HG03064 (cell line): Measurements from ENCODE around the gene EHMT1.
"Not testable (repeated sequence)": the region's sequence is repeated elsewhere in the genome, so short reads cannot be mapped to it uniquely, and the experiment has no call there.

Source experiments
- ATAC-seq: cut with Tn5 transposase; IDR thresholded peaks from one replicate; pipeline ENCODE4 v1.9.1; 2021; ENCODE audit warnings: low read depth; ENCODE audit not compliant: unreplicated experiment

Gene EHMT1

DNA sequence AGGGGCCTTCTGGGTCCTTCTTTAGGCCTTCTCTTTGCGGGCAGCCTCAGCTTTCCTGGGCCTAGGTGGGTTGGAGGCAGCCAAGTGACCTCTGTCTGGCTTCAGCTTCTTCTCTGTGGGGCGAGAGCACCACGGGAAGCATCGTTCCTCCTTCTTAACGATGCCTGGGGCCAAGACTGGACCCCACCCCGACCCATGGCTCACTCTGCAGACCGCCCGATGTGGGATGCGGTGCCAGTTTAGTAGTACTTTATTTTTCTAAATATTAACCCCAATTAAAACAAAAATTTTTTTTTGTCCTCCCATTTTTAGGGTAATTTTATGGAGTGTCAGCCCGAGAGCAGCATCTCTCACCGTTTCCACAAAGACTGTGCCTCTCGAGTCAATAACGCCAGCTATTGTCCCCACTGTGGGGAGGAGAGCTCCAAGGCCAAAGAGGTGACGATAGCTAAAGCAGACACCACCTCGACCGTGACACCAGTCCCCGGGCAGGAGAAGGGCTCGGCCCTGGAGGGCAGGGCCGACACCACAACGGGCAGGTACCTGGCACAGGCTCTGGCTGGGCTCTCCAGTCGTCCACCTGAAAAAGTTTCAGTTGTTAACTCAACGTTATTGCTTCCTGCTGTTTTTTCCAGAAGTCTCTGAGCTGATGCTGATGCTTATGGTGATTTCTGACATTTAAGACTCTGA is 157.6 kb downstream of the EHMT1 start:
- no peak for ATAC-seq

DNA sequence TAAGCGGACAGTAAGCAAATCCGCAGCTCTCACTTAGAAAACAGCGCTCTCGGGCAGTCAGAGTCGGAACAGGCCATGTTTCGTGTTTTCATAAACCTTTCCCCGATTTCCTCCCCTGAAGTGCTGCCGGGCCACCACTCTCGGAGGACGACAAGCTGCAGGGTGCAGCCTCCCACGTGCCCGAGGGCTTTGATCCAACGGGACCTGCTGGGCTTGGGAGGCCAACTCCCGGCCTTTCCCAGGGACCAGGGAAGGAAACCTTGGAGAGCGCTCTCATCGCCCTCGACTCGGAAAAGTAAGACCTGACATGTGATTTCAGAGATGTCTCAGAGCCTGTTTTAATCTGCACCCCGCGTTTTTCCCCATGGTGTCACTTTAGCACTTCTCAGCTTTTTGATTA is 159.0 kb downstream of the EHMT1 start:
- no peak for ATAC-seq

DNA sequence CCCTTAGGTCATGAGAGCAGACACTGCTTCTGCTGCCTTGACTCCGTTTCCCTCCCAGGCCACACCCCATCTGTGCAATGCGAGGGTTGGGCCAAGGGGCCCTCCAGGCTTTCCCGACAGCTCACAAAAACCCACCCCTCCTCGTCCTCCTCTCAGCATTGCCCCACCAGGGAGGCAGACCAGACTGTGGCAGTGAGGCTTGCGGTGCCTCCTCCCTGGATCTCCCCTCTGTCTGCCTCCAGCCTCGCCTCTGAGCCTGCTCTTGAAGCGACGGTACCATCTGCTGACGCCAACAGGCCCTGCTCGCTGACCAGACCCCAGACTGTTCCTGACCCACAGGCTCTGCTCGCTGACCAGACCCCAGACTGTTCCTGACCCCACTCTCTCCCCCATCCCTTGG is 159.5 kb downstream of the EHMT1 start:
- ATAC-seq = no peak

DNA sequence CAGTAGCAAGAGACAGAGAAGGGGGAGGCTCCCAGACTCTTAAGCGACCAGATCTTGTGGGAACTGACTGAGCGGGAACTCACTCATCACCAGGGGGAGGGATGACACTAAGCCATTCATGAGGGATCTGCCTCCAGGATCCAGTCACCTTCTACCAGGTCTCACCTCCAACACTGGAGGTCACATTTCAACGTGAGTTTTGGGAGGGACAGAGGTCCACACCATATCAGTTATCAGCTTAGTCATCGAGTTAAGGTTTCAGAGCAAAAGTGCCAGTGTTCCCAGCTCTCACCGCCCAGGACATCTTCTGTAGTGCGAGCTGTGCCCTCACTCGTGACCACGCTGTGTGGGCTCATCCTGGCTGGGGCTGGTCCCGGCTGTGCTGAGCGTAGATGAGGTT is 160.1 kb downstream of the EHMT1 start:
- no peak for ATAC-seq

DNA sequence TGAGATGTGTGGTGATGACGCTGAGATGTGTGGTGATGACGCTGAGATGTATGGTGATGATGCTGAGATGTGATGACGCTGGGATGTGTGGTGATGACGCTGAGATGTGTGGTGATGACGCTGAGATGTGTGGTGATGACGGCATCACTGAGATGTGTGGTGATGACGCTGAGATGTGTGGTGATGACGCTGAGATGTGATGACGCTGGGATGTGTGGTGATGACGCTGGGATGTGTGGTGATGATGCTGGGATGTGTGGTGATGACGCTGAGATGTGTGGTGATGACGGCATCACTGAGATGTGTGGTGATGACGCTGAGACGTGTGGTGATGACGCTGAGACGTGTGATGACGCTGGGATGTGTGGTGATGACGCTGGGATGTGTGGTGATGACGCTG is 161.2 kb downstream of the EHMT1 start:
- not testable (repeated sequence) for ATAC-seq

GRCh38 chr9:137781906-137782585 is 163.2 kb downstream of the EHMT1 start:
- ATAC-seq = no peak

GRCh38 chr9:137783521-137783920 is 164.7 kb downstream of the EHMT1 start:
- ATAC-seq = no peak

GRCh38 chr9:137784046-137784445 is 165.2 kb downstream of the EHMT1 start:
- ATAC-seq = no peak

DNA sequence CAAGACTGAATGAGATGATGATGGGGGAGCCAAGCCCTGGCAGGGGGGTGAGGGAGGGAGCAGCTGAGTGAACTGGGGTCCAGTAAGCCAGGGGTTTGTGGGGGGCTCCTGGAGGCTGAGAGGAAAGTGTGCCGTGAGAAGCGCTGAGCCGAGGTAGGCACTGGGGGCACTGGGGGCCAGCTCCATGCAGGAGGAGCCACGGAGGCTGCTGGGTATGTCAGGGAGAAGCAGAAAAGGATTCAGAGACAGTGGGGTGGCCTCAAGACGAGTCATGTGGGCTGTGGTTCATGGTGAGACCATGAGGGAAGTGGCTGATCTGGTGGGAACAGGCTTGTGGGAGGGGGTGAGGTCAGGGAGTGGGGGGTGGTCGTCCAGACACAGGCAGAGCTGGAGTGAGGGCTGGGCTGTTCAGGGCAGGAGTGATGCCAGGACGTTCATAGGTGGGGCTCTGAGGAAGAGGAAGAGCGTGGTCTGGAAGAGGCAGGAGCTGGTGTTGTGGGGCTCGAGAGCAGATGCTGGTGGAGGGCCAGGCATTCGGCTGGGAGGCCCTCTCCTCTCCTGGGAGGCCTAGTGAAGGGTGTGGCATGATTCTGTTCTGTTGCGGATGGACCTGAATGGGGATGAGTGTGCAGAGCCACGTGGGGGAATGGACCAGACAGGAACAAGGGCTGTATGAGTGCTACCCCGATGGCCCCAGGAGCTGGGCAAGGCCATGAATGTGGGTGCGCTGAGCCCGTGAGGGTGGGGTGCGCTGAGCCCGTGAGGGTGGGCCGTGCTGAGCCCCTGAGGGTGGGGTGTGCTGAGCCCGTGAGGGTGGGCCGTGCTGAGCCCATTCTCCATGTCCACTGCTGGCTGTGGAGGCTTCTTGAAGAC is 166.1 kb downstream of the EHMT1 start:
- ATAC-seq = no peak

DNA sequence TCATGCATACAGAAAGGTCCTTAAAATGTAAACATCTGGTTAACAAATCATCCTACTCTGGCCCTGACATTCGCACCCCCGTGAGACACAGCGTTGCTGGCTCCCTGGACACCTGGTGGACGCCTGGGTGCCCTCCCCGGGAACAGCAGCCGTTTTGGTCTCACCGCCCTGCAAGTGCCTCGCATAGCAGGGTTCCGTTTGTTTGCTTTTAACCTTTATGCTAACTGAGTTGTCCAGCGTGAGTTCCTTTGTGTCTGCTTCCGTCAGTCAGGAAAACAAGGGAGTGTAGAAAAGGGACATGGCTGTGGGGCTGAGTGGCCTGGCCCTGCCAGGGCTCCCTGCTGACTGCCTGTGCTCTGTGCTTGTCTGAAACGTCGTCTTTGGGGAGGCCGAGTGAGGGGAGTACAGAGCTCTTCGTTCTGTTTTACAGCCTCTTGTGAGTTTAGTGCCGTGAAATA is 166.9 kb downstream of the EHMT1 start:
- no peak for ATAC-seq

DNA sequence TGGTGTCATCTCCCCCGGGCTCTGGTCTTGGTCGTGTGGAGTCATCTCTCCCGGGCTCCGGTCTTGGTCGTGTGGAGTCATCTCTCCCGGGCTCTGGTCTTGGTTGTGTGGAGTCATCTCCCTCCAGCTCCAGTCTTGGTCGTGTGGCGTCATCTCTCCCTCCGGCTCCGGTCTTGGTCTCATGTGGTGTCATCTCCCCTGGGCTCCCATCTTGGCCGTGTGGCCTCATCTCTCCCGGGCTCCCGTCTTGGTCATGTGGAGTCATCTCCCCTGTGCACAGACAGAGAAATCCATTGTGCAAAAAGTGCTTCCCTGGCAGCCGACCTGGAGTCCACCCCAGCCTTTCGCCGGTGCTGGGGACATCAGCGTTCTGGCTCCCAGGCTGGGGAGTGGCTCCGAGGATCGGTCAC is 167.7 kb downstream of the EHMT1 start:
- ATAC-seq = no peak

DNA sequence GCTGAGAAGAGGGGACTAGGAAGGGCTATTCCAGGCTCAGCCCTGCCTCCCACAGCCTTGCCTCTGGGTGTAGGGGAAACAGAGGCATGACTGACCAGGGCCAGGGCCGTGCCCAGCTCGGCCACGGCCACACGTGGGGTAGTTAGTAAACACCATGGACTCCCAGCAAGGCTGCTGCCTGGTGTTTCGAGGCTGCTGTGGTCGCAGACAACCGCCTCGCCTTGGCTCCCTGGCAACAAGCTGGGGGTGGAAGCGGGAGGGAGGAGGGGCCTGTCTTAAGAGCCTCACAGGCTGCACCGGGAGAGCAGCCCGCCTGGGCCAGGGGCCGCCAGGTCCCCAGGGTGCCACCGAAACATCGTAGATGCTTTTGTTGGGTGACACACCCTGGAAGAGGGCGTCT is 168.6 kb downstream of the EHMT1 start:
- no peak for ATAC-seq

DNA sequence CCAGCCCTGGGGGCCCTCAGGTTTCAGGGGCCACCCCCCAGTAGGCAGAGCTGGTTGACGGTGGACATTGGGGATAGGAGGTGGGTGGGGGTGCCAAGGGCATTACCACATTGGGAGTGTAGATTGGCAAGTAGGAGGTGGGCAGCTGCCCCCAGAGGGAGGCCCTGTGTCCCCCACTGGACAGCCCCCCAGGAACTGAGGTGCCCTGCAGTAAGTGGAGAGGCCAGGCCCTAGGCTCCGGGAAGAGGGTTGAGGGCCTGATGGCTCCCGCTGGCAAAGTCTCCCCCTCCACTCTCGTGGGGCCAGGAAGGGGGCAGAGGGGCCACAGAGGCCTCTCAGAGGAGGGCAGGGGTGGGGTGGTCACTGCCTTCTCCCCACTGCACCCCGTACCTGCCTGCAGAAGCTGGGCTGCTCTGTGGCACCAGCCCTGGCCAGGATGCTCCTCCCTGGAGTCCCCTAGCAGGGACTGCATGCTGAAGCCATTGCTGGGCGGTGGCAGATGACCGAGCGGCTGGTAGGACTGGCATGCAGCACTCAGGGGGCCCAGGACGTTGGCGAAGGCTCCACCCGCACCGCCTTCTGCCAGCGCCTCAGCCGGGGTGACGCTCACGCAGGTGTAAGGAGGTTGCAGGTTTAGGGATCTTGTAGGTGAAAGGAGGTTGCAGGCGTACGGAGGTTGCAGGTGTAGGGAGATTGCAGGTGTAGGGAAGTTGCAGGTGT is 169.1 kb downstream of the EHMT1 start:
- ATAC-seq = no peak

- no peak for ATAC-seq
These were observed 169.9 kb downstream of the EHMT1 start for GRCh38 chr9:137788561-137789294.

DNA sequence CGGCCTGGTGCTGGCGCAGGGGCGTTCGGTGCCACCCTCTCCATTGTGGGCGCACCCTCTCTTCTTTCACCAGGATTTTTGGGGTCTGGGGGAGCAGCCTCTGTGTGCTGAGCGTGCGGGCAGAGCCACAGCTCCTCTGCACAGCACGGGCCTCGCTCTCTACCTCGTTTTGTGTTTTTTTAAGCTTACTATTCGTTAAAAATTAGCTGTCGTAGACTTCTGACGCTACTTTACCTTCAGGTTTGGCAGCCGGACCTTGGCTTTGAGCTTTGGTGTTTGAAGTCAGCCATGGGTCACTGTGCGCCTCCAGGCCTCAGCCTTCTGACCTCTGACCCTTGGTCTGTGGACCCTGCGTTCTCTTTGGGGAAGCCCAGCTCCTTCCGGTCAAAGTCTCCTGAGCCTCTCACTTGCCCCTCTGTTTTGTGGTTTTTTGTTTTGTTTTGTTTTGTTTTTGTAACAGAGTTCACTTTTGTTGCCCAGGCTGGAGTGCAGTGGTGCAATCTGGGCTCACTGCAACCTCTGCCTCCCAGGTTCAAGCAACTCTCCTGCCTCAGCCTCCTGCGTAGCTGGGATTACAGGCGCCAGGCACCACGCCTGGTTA is 170.6 kb downstream of the EHMT1 start:
- no peak for ATAC-seq

- no peak for ATAC-seq
These were observed 173.1 kb downstream of the EHMT1 start for GRCh38 chr9:137791947-137792346.

- ATAC-seq = no peak
These were observed 174.5 kb downstream of the EHMT1 start for GRCh38 chr9:137793196-137793841.

DNA sequence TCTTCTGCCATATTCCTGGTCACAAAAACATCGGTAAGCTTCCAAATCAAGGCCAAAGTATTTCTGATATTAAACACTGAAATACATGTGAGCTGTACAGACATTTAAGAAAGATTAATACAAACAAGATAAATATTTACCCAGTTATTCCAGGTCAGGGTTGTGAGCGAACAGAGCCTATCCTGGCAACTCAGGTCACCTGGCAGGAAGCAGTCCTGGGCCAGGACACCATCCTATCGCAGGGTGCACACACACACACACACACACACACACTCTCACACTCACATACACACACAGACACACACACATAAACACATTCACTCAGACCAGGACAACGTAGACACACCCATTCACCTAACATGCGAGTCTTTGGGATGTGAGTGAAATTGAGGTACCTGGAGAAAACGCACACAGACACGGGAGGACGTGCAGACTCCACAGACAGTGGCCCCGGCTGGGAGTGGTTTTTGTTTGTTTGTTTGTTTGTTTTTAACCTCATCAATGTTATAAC is 176.4 kb downstream of the EHMT1 start:
- ATAC-seq = no peak
